Stimulated activated CD4-positive, alpha-beta T cell treated with anti-CD3 and anti-CD28 coated beads, Interleukin-2, amount 100 ng/mL, for 48 hours (primary cell): Measurements from ENCODE around the gene XYLT2.
"Not testable (repeated sequence)": the region's sequence is repeated elsewhere in the genome, so short reads cannot be mapped to it uniquely, and the experiment has no call there.

Experiments
- DNase-seq, 2 donors: peaks; one replicate each; pipeline ENCODE4 v3.0.0-alpha.2; 2020

The XYLT2 gene

GRCh38 chr17:50397111-50397918, 51.4 kb downstream of the XYLT2 start, which contains the start of gene LRRC59:
LRRC59 (minus strand) TSS chr17:50397523; CDS start chr17:50397317, 206 bp downstream.
- peak; percentile 95 to 98 for DNase-seq

- no peak for DNase-seq
Observed at GRCh38 chr17:50397919-50398285, 52.0 kb downstream of the XYLT2 start.

- not testable (repeated sequence) for DNase-seq
Observed at GRCh38 chr17:50398672-50399071, 52.7 kb downstream of the XYLT2 start.

GRCh38 chr17:50399591-50399990, 53.7 kb downstream of the XYLT2 start:
- DNase-seq = not testable (repeated sequence)

GRCh38 chr17:50405351-50405750, 59.4 kb downstream of the XYLT2 start:
- not testable (repeated sequence) for DNase-seq

- no peak for DNase-seq
Observed at GRCh38 chr17:50406578-50406977, 60.7 kb downstream of the XYLT2 start.

DNA sequence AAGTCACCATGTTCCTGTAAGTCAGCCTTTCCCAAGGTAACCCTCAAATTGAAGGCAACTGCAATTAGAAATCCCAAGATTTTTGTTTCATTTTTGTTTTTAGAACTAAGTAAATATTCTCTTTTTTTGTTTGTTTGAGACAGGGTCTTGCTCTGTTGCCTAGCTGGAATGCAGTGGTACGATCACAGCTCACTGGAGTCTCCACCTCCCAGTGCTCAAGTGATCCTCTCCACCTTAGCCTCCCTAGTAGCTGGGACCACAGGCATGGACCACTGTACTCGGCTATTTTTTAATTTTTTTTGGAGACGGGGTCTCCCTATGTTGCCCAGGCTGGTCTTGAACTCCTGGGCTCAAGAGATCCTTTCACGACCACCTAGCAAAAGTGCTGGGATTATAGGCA, 62.0 kb downstream of the XYLT2 start:
- no peak for DNase-seq
